CD4-positive, alpha-beta T cell treated with Interleukin-15 for 1 hour (primary cell): ENCODE data around the gene UBE2E3.
A peak's percentile ranks its signal among the peaks of the same experiment; 100 is the strongest.
"Not testable (repeated sequence)": the region's sequence is repeated elsewhere in the genome, so short reads cannot be mapped to it uniquely, and the experiment has no call there.

Experiments
- DNase-seq: peaks from one replicate; pipeline ENCODE4 v3.0.0-alpha.2; 2020

Gene UBE2E3

GRCh38 chr2:180980106-180980942, at the start of gene UBE2E3:
TSS of gene UBE2E3 (plus strand) at chr2:180980605. CDS start at chr2:180982043, 1,438 bp downstream.
- peak; percentile 79 for DNase-seq

DNA sequence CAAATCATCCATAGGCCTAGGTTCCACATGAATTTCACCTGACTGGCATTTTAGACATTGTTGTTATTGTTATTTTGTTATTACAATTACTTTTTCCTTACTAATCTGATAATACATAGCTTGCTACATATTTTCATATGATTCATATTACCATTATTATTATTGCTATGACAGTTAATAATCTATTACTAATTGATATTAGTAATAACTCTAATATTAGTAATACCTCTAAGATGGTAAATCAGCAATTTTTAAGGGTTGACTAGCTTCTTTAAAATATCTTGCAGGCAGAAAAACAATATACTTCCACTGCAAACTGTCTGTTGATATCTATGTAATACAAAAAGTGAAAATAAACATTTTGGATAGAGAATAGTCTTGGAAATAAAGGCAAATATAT, 48.6 kb upstream of the UBE2E3 start:
- DNase-seq, result no peak

DNA sequence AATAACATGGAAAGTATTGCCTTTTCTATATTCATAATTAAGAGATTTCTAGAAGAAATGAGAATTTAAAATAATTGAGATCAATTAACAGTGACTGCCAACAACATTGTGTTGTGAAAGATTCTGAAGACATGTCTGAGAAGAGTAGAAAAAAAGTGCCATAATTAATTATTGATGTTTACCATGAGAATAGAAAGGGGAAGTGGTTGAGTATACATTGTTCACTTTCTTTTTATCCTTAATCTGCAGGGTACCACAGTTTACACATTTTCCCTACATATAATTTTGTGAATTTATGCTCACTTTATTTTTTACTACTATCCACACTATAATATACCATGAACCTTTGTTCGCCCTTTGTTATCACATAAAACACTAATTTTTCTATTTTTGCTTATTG, 47.1 kb upstream of the UBE2E3 start:
- DNase-seq, result no peak

DNA sequence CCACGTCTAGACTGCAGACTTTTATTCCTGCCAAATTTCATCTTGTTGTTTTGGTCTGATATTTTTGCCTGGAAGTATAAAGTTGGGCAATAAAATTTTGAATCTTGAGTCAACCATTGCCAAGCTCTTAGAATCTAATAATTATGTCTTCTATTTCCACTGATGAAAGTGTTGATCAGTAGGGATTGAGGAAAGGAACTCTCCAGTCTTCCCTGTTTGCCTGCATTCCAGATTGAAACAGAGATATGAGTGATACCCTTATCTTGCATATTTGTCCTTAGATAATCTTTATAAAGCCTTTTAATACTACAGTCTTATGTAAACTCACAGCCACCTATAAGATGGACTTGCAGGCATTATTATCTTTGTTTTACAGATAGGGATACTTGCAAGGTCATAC, 45.5 kb upstream of the UBE2E3 start:
- DNase-seq, result no peak

DNA sequence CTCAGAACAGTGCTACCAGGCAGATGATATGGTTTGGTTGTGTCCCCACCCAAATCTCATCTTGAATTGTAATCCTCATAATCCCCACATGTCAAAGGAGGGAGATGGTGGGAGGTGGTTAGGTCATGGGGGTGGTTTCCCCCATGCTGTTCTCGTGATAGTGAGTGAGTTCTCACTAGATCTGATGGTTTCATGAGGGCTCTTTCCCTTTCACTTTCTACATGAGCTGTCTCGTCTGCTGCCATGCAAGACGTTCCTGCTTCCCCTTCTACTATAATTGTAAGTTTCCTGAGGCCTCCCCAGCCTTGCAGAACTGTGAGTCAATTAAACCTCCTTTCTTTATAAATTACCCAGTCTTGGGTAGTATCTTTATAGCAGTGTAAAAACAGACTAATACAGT, 42.9 kb upstream of the UBE2E3 start:
- not testable (repeated sequence) for DNase-seq

DNA sequence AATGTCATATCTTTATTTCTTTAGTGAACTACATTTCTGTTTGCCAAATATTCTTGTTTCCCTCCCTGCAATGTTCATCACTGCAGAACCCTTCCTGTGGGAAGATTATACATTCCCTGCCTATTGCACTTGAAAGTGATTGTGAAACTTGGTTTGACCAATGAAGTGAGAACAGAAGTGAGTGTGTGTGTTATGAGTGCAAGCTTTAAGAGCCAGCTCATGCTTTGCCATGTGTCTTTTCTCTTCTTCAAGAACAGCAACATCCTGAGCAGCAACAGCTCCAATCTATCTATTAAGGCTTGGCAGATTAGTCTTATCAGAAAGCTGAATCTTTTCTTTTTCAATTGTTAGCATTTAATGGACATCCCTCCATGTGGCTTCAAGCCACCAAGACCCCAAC, 42.0 kb upstream of the UBE2E3 start:
- DNase-seq, result no peak

- no peak for DNase-seq
Observed at GRCh38 chr2:180943275-180943674, 37.1 kb upstream of the UBE2E3 start.

DNA sequence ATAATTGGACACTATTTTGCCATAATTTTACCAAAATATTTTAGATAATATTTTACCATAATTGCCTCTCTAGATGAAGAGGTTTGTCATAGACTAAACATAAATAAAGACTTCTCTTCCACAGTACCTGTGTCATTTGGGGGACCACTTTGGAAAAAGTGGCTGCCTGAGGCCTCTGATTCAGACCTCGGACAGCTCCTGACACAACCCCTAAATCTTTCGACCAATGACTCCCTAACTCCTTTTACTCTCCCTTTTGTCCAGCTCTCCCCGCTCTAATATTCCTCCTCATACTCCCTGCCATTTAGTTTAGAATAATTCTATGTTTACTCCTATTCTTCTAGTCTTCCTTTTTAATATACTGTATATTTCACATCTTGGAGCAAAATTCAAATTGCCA, 36.0 kb upstream of the UBE2E3 start:
- DNase-seq, result no peak

GRCh38 chr2:180947208-180947689, 33.2 kb upstream of the UBE2E3 start:
- no peak for DNase-seq

DNA sequence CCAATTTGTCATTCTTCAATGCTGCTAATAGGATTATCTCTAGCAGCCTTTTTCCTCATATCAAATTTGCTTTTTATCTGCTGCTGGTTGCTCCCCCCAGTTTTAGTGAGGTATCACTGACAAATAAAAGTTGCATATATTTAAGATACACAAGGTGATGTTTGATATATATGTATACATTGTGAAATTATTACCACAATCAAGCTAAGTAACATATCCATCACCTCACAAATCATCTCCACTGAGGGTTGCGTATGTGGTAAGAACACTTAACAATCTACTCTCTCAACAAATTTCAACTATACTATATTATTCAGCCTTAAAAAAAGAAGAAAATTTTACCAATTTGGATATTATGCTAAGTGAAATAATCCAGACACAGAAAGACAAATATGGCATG, 30.5 kb upstream of the UBE2E3 start:
- DNase-seq, result no peak

DNA sequence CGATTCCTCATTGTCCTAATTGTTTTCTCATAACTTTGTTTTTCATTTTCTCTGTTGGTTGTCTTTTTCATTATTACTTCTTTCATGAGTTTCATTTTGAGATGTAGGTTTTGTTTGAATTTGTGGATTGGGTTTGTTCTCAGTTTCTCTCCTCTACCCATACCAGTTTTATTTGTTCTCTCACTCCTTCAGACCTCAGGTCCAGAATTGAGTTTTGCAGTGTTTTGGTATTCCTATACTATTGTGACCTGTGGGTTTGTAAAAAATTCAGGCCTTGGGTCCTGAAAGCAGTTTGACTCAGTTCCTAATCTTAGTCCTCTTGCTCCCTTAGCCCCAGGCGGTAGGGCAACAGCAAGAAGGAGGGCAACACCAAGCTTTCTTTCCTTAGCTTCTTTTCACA, 28.3 kb upstream of the UBE2E3 start:
- no peak for DNase-seq

GRCh38 chr2:180952731-180953336, 27.6 kb upstream of the UBE2E3 start:
- DNase-seq, result no peak

DNA sequence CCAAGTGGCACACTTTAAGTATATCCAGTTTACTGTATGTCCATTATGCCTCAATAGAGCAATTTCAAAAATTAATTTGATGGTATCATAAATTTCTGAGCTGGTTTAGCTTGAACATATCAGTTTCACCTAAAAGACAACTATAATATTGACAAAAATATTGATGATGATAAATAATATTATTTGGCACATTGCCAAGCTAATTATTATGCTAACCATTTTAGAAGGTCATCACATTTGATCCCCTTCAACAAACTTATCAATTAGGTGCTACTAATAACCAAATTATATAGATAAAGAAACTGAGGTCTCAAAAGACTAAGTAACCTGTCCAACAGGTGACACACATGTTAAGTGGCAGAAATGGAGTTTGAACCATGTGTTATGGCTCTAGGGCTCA, 26.9 kb upstream of the UBE2E3 start:
- DNase-seq, result no peak

DNA sequence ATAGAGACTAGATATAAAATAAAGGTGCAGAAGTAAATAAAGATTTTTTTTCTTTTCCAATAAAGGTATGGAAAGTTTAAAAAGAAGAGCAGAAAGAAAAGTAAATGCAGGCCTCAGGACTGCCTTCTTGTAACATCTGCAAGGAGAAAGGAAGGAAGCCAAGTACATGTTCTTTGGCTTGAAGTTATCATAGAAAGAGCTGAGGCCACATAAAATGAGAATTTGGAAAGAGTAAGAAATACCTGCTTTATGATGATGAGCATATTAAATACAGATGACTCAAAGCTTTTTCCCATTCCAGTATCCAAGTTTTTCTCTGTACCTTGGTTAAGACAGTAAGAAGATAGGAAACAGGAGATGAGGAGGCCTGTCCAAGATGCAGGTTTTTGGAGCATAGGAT, 25.3 kb upstream of the UBE2E3 start:
- DNase-seq, result no peak

GRCh38 chr2:180959787-180960186, 20.6 kb upstream of the UBE2E3 start:
- no peak for DNase-seq

DNA sequence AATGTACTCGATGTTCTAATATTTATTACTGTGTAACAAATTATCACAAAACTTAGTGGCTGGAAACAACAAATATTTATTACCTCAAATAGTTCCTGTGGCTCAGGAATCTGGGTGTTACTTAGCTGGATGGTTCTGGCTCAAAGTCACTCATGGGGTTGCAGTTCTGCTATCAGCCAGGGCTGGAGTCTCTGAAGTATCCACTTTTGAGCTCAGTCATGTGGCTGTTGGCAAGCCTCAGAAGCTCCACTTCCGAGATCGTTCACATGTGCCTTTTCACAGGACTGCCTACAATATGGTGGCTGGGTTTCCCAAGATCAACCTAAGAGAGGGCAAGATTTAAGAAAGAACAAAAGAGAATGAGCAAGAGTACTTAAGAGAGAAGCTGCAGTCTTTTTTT, 19.4 kb upstream of the UBE2E3 start:
- no peak for DNase-seq

GRCh38 chr2:180962727-180963314, 17.6 kb upstream of the UBE2E3 start:
- no peak for DNase-seq

DNA sequence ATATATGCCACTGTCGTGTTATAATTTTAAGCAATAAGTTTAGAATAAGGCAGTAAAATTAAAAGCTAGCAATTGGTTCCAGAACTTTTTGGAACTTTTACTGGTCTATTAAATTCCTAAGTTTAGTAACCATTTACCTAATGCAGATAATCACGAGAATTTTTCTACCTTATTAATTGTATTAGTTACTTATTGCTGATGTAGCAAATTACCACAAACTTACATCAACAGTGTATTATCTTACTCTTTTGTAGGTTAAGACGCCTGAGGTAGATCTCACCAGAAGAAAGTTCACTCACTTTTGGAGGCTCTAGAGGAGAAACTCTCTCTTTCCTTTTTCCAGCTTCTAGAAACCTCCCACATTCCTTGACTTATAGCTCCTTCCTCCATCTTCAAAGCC, 14.0 kb upstream of the UBE2E3 start:
- no peak for DNase-seq

GRCh38 chr2:180969124-180969523, 11.3 kb upstream of the UBE2E3 start:
- no peak for DNase-seq

- DNase-seq, result no peak
Observed at GRCh38 chr2:180970016-180970415, 10.4 kb upstream of the UBE2E3 start.

GRCh38 chr2:180971811-180972210, 8.6 kb upstream of the UBE2E3 start:
- no peak for DNase-seq

- no peak for DNase-seq
Observed at GRCh38 chr2:180975585-180975984, 4.8 kb upstream of the UBE2E3 start.

DNA sequence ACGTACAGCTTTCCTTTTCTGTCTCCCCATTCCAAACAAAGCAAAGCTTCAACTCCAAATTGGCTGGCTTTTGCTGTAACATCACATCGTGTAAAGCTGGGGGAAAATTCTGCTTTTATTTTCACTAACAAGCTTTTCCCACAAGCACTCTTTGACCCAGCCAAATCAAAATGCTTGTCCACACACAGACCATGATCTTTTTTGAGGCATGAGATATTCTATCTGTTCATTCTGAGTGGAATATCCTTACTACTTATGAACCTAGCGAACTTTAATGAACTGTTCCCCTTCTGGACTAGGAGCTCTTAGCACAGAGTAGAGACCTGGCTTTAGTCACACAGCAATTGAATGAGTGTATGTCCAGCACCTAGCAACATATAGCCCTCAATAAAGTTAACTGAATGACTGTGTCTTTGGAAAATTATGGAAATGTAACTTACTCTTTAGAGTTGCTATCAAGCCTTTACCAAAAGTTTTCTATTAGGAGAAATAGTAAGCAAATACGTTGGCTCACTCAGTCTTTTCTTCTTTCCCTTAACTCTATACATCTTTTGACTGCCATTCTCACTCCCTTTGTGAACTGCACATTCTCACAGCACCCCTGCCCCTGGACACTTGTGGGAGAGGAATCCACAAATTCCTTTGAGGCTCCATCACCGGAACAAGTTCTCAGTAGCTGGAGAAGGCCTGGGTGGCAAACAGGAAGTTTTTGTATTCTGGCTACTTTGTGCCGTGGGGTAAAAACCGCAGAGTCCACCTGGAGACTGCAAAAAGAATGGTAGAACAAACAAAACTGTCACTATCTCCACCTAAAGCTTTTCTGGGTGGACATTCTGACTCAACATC, 1.3 kb upstream of the UBE2E3 start:
- DNase-seq, result no peak
